ENCODE data around the gene SMIM13. TPM values are rescaled to one million over a fixed set of nuclear protein-coding genes. Genes with fewer than 3 reads are reported as not detected.

The SMIM13 gene
- total and polyA plus RNA-seq, 2 donors (not counting 3 experiments of a cell fraction or from before 2014, with no cell fraction given): 3.2 to 14.7 TPM

- Histone ChIP-seq H3K9me1 (replicated peaks; ENCODE audit: control insufficient read depth, extremely low read depth, insufficient read depth, low read length) (no peaks in the 10 kb centered on the region), H3K27ac (ENCODE audit: insufficient read depth, low read depth, low read length) (no peak overlapping the region), H3K4me3 (replicated peaks in 1 of 3; ENCODE audit: insufficient read depth in 1 of 3, low read depth in 1 of 3, low read length in 3 of 3) (no peak overlapping the region), H3K36me3 (ENCODE audit: control insufficient read depth in 2 of 2, extremely low read depth in 1 of 2, insufficient read depth in 2 of 2, low read length in 2 of 2) (no peaks in the 10 kb centered on the region), H3K9ac (replicated peaks; ENCODE audit: extremely low read depth, insufficient read depth, low read length) (no peak overlapping the region), H2AFZ (ENCODE audit: low read depth, low read length) (no peak overlapping the region), H3K79me2 (ENCODE audit: control insufficient read depth, insufficient read depth, low read length) (no peaks in the 10 kb centered on the region), H3K9me3 (replicated peaks; ENCODE audit: control insufficient read depth, insufficient read depth, low read length) (no peaks in the 10 kb centered on the region), H3K4me1 (ENCODE audit: control insufficient read depth, extremely low read depth, insufficient read depth, low read length) (no peaks in the 10 kb centered on the region), H4K20me1 (replicated peaks; ENCODE audit: control insufficient read depth, extremely low read depth, insufficient read depth, low read length) (no peaks in the 10 kb centered on the region), H3K27me3 (ENCODE audit: control insufficient read depth in 2 of 2, insufficient read depth in 2 of 2, low read length in 2 of 2) (no peaks in the 10 kb centered on the region), H3K4me2 (ENCODE audit: insufficient read depth, low read length) (no peak overlapping the region)
- FAIRE-seq (no peak), DNase-seq (ENCODE audit: low read depth, low spot score) (no peak)
- intact Hi-C loops (cut with micrococcal nuclease) (no loop called here), dilution Hi-C loops (cut with MboI; ENCODE audit: extremely low pct_ligation_motif_present, low sequenced_read_pairs) (loop anchor here (25.0 kb wide), 1 partner anchor 338 kb away; no protein-coding TSS in a partner anchor)
- TF ChIP-seq FOS (IDR thresholded peaks at IDR 0.05; ENCODE audit: borderline replicate concordance, insufficient read depth, low read length) (no peak), MYC (IDR thresholded peaks at IDR 0.05; ENCODE audit: low read depth, low read length) (no peak), MAX (IDR thresholded peaks at IDR 0.05; ENCODE audit: insufficient read depth, insufficient read length) (no peak), JUN (IDR thresholded peaks at IDR 0.05; ENCODE audit: borderline replicate concordance, insufficient read depth, insufficient read length, low read depth) (no peak), POLR2A (IDR thresholded peaks at IDR 0.05; ENCODE audit: low read depth, low read length) (no peak), POLR2AphosphoS5 (IDR thresholded peaks at IDR 0.05; ENCODE audit: insufficient read depth, low read depth, low read length) (no peak)
- ChIA-PET CTCF (interaction anchor here (1.4 kb wide), 1 partner anchor 347 kb away, joined by 3 read pairs; no protein-coding TSS in a partner anchor), POLR2A (no interaction called here)
- no TSS peak for BruUV-seq (replicated peaks)
These were observed 55.9 kb downstream of the SMIM13 start for GRCh38 chr6:11149551-11149950.

- CTCF ChIA-PET: interaction anchor here (0.7 to 2.4 kb wide), 3 partner anchors 270 to 424 kb away, joined by 3 to 11 read pairs (median 3); no protein-coding TSS in a partner anchor
- POLR2A ChIA-PET: no interaction called here
- no peaks in the 10 kb centered on the region for H4K20me1 ChIP-seq (replicated peaks; ENCODE audit: control insufficient read depth, extremely low read depth, insufficient read depth, low read length)
- H3K27me3 ChIP-seq (ENCODE audit: control insufficient read depth in 2 of 2, insufficient read depth in 2 of 2, low read length in 2 of 2): no peaks in the 10 kb centered on the region
- no peaks in the 10 kb centered on the region for H3K9me1 ChIP-seq (replicated peaks; ENCODE audit: control insufficient read depth, extremely low read depth, insufficient read depth, low read length)
- no peaks in the 10 kb centered on the region for H3K36me3 ChIP-seq (ENCODE audit: control insufficient read depth in 2 of 2, extremely low read depth in 1 of 2, insufficient read depth in 2 of 2, low read length in 2 of 2)
- H2AFZ ChIP-seq (ENCODE audit: low read depth, low read length): no peak overlapping the region
- dilution Hi-C loops (cut with MboI; ENCODE audit: extremely low pct_ligation_motif_present, low sequenced_read_pairs) (no loop called here), intact Hi-C loops (cut with micrococcal nuclease) (no loop called here)
- no TSS peak for BruUV-seq (replicated peaks)
- FAIRE-seq (no peak), DNase-seq (ENCODE audit: low read depth, low spot score) (no peak)
- no peaks in the 10 kb centered on the region for H3K9me3 ChIP-seq (replicated peaks; ENCODE audit: control insufficient read depth, insufficient read depth, low read length)
- H3K4me1 ChIP-seq (ENCODE audit: control insufficient read depth, extremely low read depth, insufficient read depth, low read length): no peaks in the 10 kb centered on the region
- TF ChIP-seq FOS (IDR thresholded peaks at IDR 0.05; ENCODE audit: borderline replicate concordance, insufficient read depth, low read length) (no peak), CTCF (IDR thresholded peaks at IDR 0.05; ENCODE audit: extremely low read depth in 1 of 2, insufficient read depth in 1 of 2, low read depth in 1 of 2, low read length in 2 of 2) (no peak), JUN (IDR thresholded peaks at IDR 0.05; ENCODE audit: borderline replicate concordance, insufficient read depth, insufficient read length, low read depth) (no peak), POLR2A (IDR thresholded peaks at IDR 0.05; ENCODE audit: low read depth, low read length) (no peak), EZH2 (IDR thresholded peaks at IDR 0.05; ENCODE audit: borderline replicate concordance, low read depth, low read length, severe bottlenecking) (no peak), MAX (IDR thresholded peaks at IDR 0.05; ENCODE audit: insufficient read depth, insufficient read length) (no peak)
- H3K4me3 ChIP-seq (replicated peaks in 1 of 3; ENCODE audit: insufficient read depth in 1 of 3, low read depth in 1 of 3, low read length in 3 of 3): no peak overlapping the region
- no peak overlapping the region for H3K4me2 ChIP-seq (ENCODE audit: insufficient read depth, low read length)
- no peaks in the 10 kb centered on the region for H3K79me2 ChIP-seq (ENCODE audit: control insufficient read depth, insufficient read depth, low read length)
- no peak overlapping the region for H3K9ac ChIP-seq (replicated peaks; ENCODE audit: extremely low read depth, insufficient read depth, low read length)
- no peak overlapping the region for H3K27ac ChIP-seq (ENCODE audit: insufficient read depth, low read depth, low read length)
These were observed 57.9 kb downstream of the SMIM13 start for GRCh38 chr6:11151488-11151887.
